ENCODE measurements around the gene ODAD2.

The ODAD2 gene

GRCh38 chr10:27857616-27858015 is 141.3 kb downstream of the ODAD2 start:
- no peak for DNase-seq (ENCODE audit: insufficient read length, low spot score)
- no peak for FAIRE-seq

DNA sequence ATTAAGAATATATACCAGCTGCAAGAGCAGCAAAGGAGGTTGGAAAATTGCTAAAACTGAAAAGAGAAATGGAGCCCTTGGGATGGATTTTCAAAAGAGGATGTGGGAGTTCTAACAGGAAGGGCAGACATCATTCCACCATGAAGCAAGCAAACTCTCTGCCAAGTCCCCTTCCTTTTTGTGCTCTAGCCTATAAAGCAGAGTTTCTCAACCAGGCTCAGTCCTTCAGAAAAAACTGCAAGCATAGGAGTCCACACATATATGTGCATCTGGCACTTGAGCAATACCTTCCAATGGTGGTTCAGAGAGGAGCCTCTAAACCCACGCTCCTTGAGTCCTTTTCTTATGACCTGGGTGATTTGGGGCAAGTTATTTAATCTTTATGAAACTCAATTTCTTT is 154.7 kb downstream of the ODAD2 start:
- no peak for FAIRE-seq
- no peak for DNase-seq (ENCODE audit: insufficient read length, low spot score)

DNA sequence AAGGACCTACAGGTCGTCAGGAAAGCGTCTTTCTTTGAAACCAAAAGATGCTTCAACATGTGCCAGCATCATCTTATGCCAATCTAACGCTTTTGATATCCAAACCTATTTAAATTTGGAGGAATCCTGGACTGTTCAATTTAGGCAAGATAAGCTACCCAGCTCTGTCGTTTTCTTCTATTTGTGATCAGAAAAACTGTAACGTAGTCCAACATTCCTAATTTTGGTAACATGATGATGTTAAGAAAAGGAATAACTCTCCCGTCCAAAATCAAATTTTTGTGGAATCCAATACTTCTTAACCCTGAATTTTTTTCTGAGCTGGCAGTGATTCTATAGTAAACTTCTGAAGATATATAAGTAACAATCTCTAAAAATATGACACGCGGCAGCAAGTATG is 160.0 kb downstream of the ODAD2 start:
- no peak for FAIRE-seq

DNA sequence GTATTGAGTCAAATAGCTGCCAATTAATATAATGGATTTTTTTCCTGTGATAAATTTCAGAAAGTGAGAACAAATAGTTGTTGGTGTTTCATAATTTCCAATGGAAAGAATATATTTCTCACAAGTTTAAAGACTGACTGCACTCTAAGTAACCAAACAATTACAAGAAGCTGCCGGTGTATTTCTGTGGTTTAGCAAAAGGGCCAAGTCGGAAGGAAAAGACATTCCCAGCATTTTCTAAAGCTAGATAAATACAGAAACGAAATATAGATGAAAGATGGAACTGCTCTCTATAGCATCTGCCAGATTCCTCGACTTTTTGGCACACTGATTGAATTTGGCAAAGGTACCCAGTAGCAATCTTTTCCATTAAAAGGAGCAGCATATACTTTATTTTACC is 160.5 kb downstream of the ODAD2 start:
- DNase-seq (ENCODE audit: insufficient read length, low spot score) (no peak), FAIRE-seq (no peak)

More for the DNA sequence above, 160.0 kb downstream of the ODAD2 start:
- no peak for DNase-seq (ENCODE audit: insufficient read length, low spot score)

GRCh38 chr10:27834476-27834875 is 164.4 kb downstream of the ODAD2 start:
- FAIRE-seq (no peak), DNase-seq (ENCODE audit: insufficient read length, low spot score) (no peak)

DNA sequence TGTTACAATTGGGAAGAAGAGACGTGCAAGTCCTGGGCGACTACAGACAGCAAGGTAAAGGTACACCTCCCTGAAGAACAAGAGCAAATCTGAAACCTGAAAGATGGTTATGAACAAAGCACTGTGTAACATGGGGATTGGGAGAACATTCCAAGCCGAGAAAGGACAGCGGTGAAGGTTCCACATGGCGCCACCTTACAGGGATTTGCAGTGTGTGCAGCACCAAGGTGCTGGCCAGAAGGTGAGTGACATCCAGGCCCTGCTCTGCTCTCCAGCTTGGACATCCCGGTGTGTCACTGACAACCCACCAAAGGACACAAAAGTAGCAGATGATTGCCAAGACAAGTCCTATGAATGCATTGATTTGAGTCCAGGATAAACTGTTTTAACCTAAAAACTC is 165.1 kb downstream of the ODAD2 start:
- FAIRE-seq, result no peak
- DNase-seq (ENCODE audit: insufficient read length, low spot score), result no peak

DNA sequence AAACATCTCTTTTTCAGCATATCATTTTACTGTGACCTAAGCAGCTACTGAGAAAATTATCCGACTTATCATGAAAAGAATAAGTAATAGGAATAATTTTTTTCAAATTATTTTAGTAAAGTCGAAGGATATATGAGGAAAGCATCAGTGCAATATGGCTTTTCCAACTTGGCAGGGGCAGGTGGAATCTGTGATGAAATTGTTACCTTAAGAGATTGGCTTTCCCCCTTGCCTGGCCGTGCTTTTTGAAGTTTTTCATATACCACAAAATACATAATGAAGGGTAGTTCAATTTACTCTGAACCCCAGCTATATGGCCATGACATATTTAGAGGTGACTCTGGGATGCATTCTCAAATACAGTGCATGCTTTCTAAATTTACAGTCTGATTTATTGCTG is 166.1 kb downstream of the ODAD2 start:
- no peak for DNase-seq (ENCODE audit: insufficient read length, low spot score)
- FAIRE-seq, result no peak

DNA sequence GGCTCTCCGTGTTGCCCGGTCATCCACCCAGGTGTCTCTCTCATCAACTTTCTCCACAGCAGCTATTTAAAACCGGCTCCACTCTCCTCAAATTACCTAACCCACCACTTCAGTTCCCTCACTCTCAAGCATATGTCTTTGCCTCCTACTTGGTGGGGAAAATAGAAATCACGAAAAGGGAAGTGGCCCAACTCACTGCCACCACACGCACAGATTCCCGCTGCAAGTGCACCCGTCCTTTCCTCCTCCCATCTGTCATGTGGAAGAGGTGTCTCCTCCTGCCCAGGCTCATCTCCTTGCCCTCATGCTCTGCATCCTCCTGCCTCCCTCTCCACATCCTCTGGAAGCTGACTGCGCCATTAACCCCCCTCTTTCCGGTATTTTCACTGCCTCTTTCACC is 172.5 kb downstream of the ODAD2 start:
- no peak for FAIRE-seq

GRCh38 chr10:27822301-27822700 is 176.6 kb downstream of the ODAD2 start:
- DNase-seq (ENCODE audit: insufficient read length, low spot score) (no peak), FAIRE-seq (no peak)

More for the DNA sequence above, 172.5 kb downstream of the ODAD2 start:
- DNase-seq (ENCODE audit: insufficient read length, low spot score), result no peak

GRCh38 chr10:27820637-27821036 is 178.2 kb downstream of the ODAD2 start:
- FAIRE-seq, result no peak
- no peak for DNase-seq (ENCODE audit: insufficient read length, low spot score)

GRCh38 chr10:27819781-27820531 is 178.9 kb downstream of the ODAD2 start:
- DNase-seq (ENCODE audit: insufficient read length, low spot score) (no peak), FAIRE-seq (no peak)

DNA sequence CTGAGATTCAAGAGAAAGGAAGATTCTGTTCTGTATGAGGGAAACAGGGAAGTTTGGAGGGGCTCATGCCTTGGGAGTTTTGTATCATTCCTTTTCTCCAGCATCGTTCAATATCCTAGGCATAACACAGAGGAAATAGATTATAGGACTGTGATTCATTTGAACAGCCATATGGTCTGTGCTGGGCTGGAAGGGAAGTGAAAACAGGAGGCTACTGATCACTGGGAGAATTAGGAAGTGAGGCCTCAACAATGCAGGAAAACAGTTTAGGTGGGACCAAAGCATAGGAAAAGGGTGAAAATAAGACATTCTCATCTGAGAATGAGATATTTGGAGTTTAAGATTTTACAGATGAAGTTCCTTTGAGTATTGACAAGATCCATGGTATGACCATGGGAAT is 182.6 kb downstream of the ODAD2 start:
- DNase-seq (ENCODE audit: insufficient read length, low spot score) (no peak), FAIRE-seq (no peak)

DNA sequence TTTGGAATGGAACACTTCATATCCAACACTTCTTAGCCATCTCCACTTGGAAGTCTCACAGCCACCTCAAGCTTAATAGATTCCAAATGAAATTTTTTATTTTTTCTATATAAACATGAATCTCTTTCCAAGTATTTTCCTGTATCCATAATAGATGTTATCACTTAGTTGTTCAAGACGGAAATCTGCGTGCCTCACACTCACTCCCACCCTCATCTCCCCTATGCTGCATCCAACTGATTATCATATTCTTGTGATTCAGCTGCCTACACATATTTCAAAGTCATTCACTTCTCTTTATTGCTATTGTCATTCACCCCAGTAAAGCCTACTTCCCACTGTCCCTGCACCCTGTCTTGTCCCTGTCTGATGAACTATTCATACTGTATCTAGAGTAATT is 183.0 kb downstream of the ODAD2 start:
- no peak for DNase-seq (ENCODE audit: insufficient read length, low spot score)
- FAIRE-seq, result no peak

- DNase-seq (ENCODE audit: insufficient read length, low spot score) (no peak), FAIRE-seq (no peak)
Measured at GRCh38 chr10:27815261-27815660, 183.6 kb downstream of the ODAD2 start.

- DNase-seq (ENCODE audit: insufficient read length, low spot score) (no peak), FAIRE-seq (no peak)
Measured at GRCh38 chr10:27805180-27805579, 193.7 kb downstream of the ODAD2 start.

DNA sequence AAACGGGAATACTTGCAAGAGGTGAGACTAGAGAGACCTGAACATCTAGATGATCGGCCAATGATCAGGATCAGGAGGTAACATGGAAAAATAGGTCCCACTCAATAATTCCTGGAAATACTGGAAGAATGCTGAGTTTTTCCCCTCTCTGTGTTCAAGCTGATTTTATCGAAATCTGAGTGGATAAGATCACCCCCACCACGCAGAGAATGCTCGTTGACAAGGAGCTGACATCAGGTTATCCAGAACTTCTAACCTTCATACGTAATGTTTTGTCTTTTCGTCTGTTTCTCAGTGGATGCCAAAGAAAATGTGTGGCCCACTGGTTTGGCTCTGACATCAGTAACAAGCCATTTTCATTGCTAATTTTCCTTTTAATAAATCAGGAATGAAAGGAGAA is 194.7 kb downstream of the ODAD2 start:
- no peak for FAIRE-seq
- DNase-seq (ENCODE audit: insufficient read length, low spot score), result no peak

DNA sequence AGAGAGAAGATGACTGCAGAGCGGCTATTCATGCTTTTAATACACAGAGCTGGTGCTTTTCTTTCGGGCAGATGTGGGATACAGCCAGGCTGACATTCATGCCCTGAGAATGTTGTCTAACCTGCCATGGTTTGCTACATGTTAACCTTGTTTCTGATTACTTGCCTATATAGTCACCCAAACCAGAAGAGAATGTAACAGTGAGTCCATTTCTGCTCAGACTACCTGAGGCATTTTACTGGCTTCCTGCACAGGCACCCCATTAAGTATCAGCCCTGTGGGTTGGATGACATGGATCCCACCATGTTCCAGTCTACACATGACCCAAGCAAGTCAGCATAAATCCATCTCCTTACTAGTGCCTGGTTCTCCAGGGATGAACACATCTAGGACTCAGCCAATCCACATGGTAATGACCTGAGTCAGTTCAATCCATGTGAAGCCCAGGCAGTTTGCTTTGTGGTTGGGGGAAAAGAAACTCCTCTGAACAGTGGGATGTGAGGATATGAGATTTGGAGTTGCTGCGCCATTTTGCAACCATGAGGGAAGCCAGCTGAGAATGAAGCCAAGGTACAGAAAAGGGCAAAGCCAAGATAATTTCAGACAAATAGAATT is 197.6 kb downstream of the ODAD2 start:
- no peak for DNase-seq (ENCODE audit: insufficient read length, low spot score)
- no peak for FAIRE-seq

DNA sequence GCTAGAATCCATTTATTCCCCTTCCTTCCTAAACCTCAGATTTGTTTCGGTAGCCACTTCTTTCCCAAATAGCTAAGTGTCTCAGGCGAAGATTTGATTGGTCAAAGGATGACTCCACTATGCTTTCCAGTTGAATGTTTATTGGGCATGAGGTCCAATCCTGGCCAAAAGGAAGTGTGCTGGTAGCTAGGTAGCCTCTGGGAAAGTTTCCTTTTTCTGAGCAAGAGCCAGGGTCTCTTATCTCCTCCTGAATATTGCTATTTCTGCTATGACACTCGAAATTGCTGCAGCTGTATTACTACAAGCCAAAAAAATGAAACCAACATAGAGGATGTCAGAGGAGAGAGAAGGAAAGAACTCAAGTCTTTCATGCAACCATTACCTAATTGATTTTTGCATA is 199.8 kb downstream of the ODAD2 start:
- no peak for FAIRE-seq
- DNase-seq (ENCODE audit: insufficient read length, low spot score), result no peak

DNA sequence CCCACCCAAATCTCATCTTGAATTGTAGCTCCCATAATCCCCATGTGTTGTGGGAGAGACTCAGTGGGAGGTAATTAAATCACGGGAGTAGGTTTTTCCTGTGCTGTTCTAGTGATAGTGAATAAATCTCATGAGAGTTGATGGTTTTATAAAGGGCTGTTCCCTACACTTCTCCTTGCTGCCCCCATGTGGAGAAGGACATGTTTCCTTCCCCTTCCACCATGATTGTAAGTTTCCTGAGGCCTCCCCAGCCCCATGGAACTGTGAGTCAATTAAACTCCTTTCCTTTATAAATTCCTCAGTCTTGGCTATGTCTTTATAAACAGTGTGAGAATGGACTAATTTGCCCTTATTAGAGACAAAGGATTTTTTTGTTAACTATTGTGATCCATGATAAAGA is 204.7 kb downstream of the ODAD2 start:
- no peak for DNase-seq (ENCODE audit: insufficient read length, low spot score)
- FAIRE-seq, result no peak

DNA sequence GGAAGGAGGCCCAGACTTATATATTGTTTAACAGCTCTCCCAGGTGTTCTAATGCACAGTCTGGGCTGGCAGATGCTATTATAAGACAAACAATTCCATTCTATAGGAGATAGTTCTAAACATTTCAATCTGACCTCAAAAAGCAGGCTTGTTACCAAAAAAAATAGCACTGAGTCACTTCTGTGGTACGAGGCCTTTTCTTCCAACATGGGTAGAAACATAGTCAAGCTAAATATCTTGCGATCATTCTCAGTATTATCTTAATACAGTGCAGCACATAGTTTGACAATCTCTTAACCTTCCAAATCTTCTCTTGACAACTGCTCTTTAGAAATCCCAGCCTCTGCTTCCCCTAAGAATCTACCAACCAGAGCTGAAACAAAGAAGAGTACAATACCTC is 206.7 kb downstream of the ODAD2 start:
- no peak for FAIRE-seq

DNA sequence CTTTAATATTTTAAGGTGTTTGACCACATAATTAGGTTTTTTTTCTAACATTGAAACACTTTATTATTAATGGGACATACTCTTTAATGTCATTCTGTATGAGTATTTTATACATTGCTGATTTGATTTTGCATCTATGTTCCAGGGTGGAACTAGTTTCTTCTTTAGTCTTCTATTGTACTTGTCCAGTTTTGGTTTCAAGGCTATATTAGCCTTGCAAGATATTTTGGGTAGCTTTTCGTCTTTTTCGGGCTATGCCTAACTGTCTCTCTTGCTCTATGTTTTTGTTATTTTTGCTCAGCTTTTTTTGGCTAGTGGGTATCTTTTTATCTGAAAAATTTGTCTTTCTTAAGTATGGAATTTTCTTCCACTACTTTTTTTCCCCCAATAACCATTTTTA is 214.6 kb downstream of the ODAD2 start:
- FAIRE-seq, result no peak
- DNase-seq (ENCODE audit: insufficient read length, low spot score), result no peak

More for the DNA sequence above, 206.7 kb downstream of the ODAD2 start:
- DNase-seq (ENCODE audit: insufficient read length, low spot score), result no peak

GRCh38 chr10:27783660-27784059 is 215.2 kb downstream of the ODAD2 start:
- FAIRE-seq, result no peak
- DNase-seq (ENCODE audit: insufficient read length, low spot score), result no peak

All from GM19239 (cell line).